K562 (cell line): ENCODE data around the gene PKHD1. TPM values are rescaled to one million over a fixed set of nuclear protein-coding genes. Genes with fewer than 3 reads are reported as not detected.

ENCODE experiments used
- ATAC-seq: fragments of 200-7000 bp; cut with Tn5 transposase; 3 replicates; pipeline ENCODE4 v1.9.1; 2020; ENCODE audit warnings: moderate library complexity
- BruUV-seq: library from RNA; stranded (reverse); fragments of 400-500 nt; replicated peaks from 2 replicates; lab custom pipeline; 2021; lab: Mats Ljungman, UMichigan
- CTCF ChIA-PET: fragments of 300-600 bp; formaldehyde crosslinking; extraction: SDS; loops from one replicate; lab custom pipeline; 2021; ENCODE audit warnings: low intra/inter-chr PET ratio; lab: Yijun Ruan, JAX
- POLR2A ChIA-PET: fragments of 300-600, 350-650 bp; sonication (Branson Sonifier 250); formaldehyde crosslinking; extraction: SDS; loops from one replicate; lab custom pipeline; 2021; ENCODE audit warnings: antibody characterized with exemption, inconsistent platforms; lab: Yijun Ruan, JAX
- DNase-seq, 4 experiments: peaks; one replicate each; pipeline versions ENCODE4 v3.0.0 to v3.0.0-alpha.2; 2011 to 2018; ENCODE audit warnings: low spot score in 3 of 4, mixed read lengths in 3 of 4; ENCODE audit errors: extremely low read depth in 1 of 4
- FAIRE-seq: peaks from 2 replicates; lab custom pipeline; 2011; peaks lifted over from hg19 to GRCh38; lab: Jason Lieb, UNC
- H2AFZ ChIP-seq: 2 replicates; pipeline ENCODE4 v1.6.0; 2011; ENCODE audit warnings: low read depth, low read length, control low read depth, inconsistent platforms
- H3K27ac ChIP-seq: fragments of 200-600 bp; 3 replicates; pipeline ENCODE4 v1.8.0; 2011; ENCODE audit warnings: low read depth, mild to moderate bottlenecking, control low read depth, inconsistent platforms, low read length, moderate library complexity, mixed read lengths; ENCODE audit errors: extremely low read depth
- H3K27me3 ChIP-seq, 2 experiments: fragments of 300-600 bp in 1 of 2; 2 replicates in 1 of 2; 3 replicates in 1 of 2; pipeline versions ENCODE4 v1.6.0 to v1.8.0; 2011; ENCODE audit warnings: inconsistent platforms in 2 of 2, low read length in 2 of 2, mild to moderate bottlenecking in 1 of 2, mixed read lengths in 1 of 2, moderate library complexity in 1 of 2; ENCODE audit not compliant: control insufficient read depth in 2 of 2, insufficient read depth in 2 of 2
- H3K36me3 ChIP-seq: fragments of 300-600 bp; 3 replicates; pipeline ENCODE4 v1.8.0; 2011; ENCODE audit warnings: mild to moderate bottlenecking, low read length, inconsistent platforms; ENCODE audit not compliant: control insufficient read depth, insufficient read depth
- H3K4me1 ChIP-seq, 2 experiments: fragments of 200-600 bp in 1 of 2; replicated peaks in 1 of 2; 2 replicates in 1 of 2; 3 replicates in 1 of 2; pipeline versions ENCODE4 v1.5.1 to v1.8.0; 2011; ENCODE audit warnings: inconsistent platforms in 2 of 2, low read length in 2 of 2, mild to moderate bottlenecking in 1 of 2, mixed read lengths in 1 of 2, moderate library complexity in 1 of 2; ENCODE audit not compliant: control insufficient read depth in 2 of 2, insufficient read depth in 2 of 2
- H3K4me2 ChIP-seq: 2 replicates; pipeline ENCODE4 v1.6.1; 2011; ENCODE audit warnings: low read length, control low read depth, inconsistent platforms, mixed read lengths; ENCODE audit not compliant: insufficient read depth
- H3K4me3 ChIP-seq: fragments of 200-600 bp; sonication (generic), shearing (Covaris generic); 2 replicates; pipeline ENCODE4 v1.5.1; 2016; ENCODE audit warnings: control low read depth, inconsistent platforms
- H3K79me2 ChIP-seq: fragments of 200-600 bp; 3 replicates; pipeline ENCODE4 v1.8.0; 2011; ENCODE audit warnings: low read length, inconsistent platforms; ENCODE audit not compliant: control insufficient read depth, insufficient read depth
- H3K9ac ChIP-seq, 2 experiments: 2 replicates each; pipeline versions ENCODE4 v1.6.0 to v1.6.1; 2011; ENCODE audit warnings: low read depth in 2 of 2, low read length in 2 of 2, control low read depth in 1 of 2, inconsistent platforms in 1 of 2, mild to moderate bottlenecking in 1 of 2, mixed read lengths in 1 of 2; ENCODE audit not compliant: insufficient read depth in 1 of 2
- H3K9me1 ChIP-seq: one replicate; pipeline ENCODE4 v1.6.0; 2011; ENCODE audit warnings: inconsistent platforms, mild to moderate bottlenecking, low read length, moderate library complexity; ENCODE audit not compliant: control insufficient read depth, insufficient read depth
- H3K9me3 ChIP-seq: replicated peaks from 2 replicates; pipeline ENCODE4 v1.5.1; 2011; ENCODE audit warnings: low read depth, low read length, inconsistent platforms; ENCODE audit not compliant: control insufficient read depth, insufficient read depth
- H4K20me1 ChIP-seq: replicated peaks from 2 replicates; pipeline ENCODE4 v1.6.1; 2011; ENCODE audit warnings: low read length, inconsistent platforms, mixed read lengths; ENCODE audit not compliant: control insufficient read depth, insufficient read depth
- BDP1 ChIP-seq: IDR thresholded peaks from 3 replicates; pipeline ENCODE4 v1.6.1; 2011; ENCODE audit not compliant: insufficient read length, insufficient read depth
- DACH1 ChIP-seq: fragments of 450-650 bp; IDR thresholded peaks from 2 replicates; pipeline ENCODE4 v1.6.1; 2018; ENCODE audit not compliant: partially characterized antibody
- FOS ChIP-seq: IDR thresholded peaks from 3 replicates; pipeline ENCODE4 v1.6.1; 2011; ENCODE audit not compliant: insufficient read length; ENCODE audit errors: extremely low read depth
- HLTF ChIP-seq: fragments of 450-650 bp; IDR thresholded peaks from 2 replicates; pipeline ENCODE4 v1.6.1; 2016
- L3MBTL2 ChIP-seq: fragments of 450-650 bp; IDR thresholded peaks from 2 replicates; pipeline ENCODE4 v1.6.1; 2016; ENCODE audit warnings: mild to moderate bottlenecking, moderate library complexity
- PHF20 ChIP-seq: fragments of 450-650 bp; IDR thresholded peaks from 2 replicates; pipeline ENCODE4 v1.6.1; 2018; ENCODE audit not compliant: partially characterized antibody
- RBM34 ChIP-seq: fragments of 200-400 bp; formaldehyde crosslinking; IDR thresholded peaks from 2 replicates; pipeline ENCODE4 v1.6.1; 2018; ENCODE audit warnings: low read length, borderline replicate concordance; ENCODE audit not compliant: insufficient read depth
- STAT5A ChIP-seq: IDR thresholded peaks from 2 replicates; pipeline ENCODE4 v1.6.1; 2012; ENCODE audit warnings: low read length, inconsistent platforms, borderline replicate concordance
- TCFL5 ChIP-seq: fragments of 250-450 bp; sonication (Bioruptor Pico); conservative IDR thresholded peaks from 2 replicates; pipeline ENCODE4 v1.6.1; 2021; ENCODE audit warnings: mild to moderate bottlenecking, moderate library complexity, matching md5 sums
- ZBTB5 ChIP-seq: fragments of 450-650 bp; IDR thresholded peaks from 2 replicates; pipeline ENCODE4 v1.6.1; 2017; ENCODE audit warnings: antibody characterized with exemption
- WGBS: fragments of 100-300 bp; shearing (Covaris generic); methylation state at CpG from one replicate; pipeline ENCODE4 v1.1.6; 2016; ENCODE audit warnings: low coverage, mixed read lengths; ENCODE audit not compliant: insufficient coverage; ENCODE audit errors: missing lambda C conversion rate; 5-methylcytosine and 5-hydroxymethylcytosine counted together
- in situ Hi-C: fragments of 300-500 bp; cut with MboI; formaldehyde crosslinking; loops from 4 replicates; pipeline ENCODE4 v1.15.0; 2018; ENCODE audit warnings: inconsistent platforms, mixed read lengths
- intact Hi-C: fragments of 100-400 bp; cut with micrococcal nuclease; formaldehyde crosslinking; loops from 2 replicates; pipeline ENCODE4 v1.14.2; 2022
- polyA plus RNA-seq, 8 experiments: library from polyadenylated mRNA; depleted of rRNA in 4 of 8; stranded (reverse) in 5 of 8; unstranded in 3 of 8; fragments of >200 nt; fragmentation: Nextera tagmentation in 2 of 8; fragmentation: Illumina TruSeq in 1 of 8; extraction: Ambion mirVana in 2 of 8; extraction: Trizol in 1 of 8; gene quantifications; 2 replicates each; pipeline versions ENCODE4 v1.2.1 to v1.2.3, GENCODE V29; 2011 to 2014; ENCODE audit warnings: inconsistent platforms in 1 of 8, missing spikeins in 1 of 8
- total RNA-seq, 7 experiments: library from RNA; depleted of rRNA in 6 of 7; stranded (reverse); fragments of >200 nt in 6 of 7; fragmentation: Illumina TruSeq in 2 of 7; extraction: Trizol in 2 of 7; gene quantifications; 2 replicates each; pipeline versions ENCODE4 v1.2.1 to v1.2.3, GENCODE V29; 2011 to 2021; ENCODE audit warnings: low replicate concordance in 1 of 7
- TF ChIP-seq, protein P1 (sequence below), 2 experiments: IDR thresholded peaks; 2 replicates each; pipeline ENCODE4 v1.6.1; 2012; ENCODE audit warnings: improper control_type of control experiment in 2 of 2, low read depth in 2 of 2, low read length in 2 of 2, borderline replicate concordance in 1 of 2
- TF ChIP-seq, protein P2 (sequence below): fragments of 450-650 bp; IDR thresholded peaks from 2 replicates; pipeline ENCODE4 v1.6.1; 2017; ENCODE audit warnings: antibody characterized with exemption, mild to moderate bottlenecking
- TF ChIP-seq, protein P3 (sequence below): fragments of 450-650 bp; IDR thresholded peaks from 2 replicates; pipeline ENCODE4 v1.6.1; 2016; ENCODE audit warnings: low read depth, mild to moderate bottlenecking, moderate library complexity

Gene PKHD1
- total and polyA plus RNA-seq, 9 of the 15 experiments (the other 6 are each of a cell fraction or from before 2014, with no cell fraction given): 0.01 to 0.04 (median 0.01) TPM; not detected in 6

GRCh38 chr6:51893366-51893765 lies 194.0 kb downstream of the PKHD1 start (continued):
- TF ChIP-seq TCFL5 (CRISPR knock-in tag) (no peak), L3MBTL2 (no peak), FOS (no peak), STAT5A (no peak)
- TF ChIP-seq, protein P1, sequence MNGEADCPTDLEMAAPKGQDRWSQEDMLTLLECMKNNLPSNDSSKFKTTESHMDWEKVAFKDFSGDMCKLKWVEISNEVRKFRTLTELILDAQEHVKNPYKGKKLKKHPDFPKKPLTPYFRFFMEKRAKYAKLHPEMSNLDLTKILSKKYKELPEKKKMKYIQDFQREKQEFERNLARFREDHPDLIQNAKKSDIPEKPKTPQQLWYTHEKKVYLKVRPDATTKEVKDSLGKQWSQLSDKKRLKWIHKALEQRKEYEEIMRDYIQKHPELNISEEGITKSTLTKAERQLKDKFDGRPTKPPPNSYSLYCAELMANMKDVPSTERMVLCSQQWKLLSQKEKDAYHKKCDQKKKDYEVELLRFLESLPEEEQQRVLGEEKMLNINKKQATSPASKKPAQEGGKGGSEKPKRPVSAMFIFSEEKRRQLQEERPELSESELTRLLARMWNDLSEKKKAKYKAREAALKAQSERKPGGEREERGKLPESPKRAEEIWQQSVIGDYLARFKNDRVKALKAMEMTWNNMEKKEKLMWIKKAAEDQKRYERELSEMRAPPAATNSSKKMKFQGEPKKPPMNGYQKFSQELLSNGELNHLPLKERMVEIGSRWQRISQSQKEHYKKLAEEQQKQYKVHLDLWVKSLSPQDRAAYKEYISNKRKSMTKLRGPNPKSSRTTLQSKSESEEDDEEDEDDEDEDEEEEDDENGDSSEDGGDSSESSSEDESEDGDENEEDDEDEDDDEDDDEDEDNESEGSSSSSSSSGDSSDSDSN (IDR thresholded peaks at IDR 0.05; ENCODE audit: borderline replicate concordance in 1 of 2, low read depth in 2 of 2, low read length in 2 of 2): no peak

DNA sequence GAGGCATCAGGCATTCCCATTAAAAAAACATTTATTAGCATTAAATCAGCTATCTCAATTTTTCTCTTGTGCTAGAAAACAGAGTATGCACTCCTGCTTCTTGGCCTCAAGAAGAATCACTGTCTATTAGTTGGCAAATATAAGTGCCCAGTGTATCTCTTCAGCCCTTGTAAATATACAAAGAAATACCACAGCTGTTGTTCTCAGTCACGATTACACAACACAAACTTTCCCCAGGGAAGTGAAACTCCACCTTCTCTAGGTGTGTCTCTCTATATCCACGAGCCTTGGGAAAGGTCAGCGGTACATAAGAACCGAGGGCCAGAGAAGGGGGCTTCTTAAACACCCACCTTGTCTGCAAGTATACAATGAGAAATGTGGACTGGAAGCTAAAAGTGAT lies 194.7 kb downstream of the PKHD1 start:
- in situ Hi-C loops: no loop called here
- FAIRE-seq: no peak
- no peak for TF ChIP-seq PHF20
- TF ChIP-seq BDP1: no peak
- TF ChIP-seq FOS: no peak
- TF ChIP-seq, protein P2, sequence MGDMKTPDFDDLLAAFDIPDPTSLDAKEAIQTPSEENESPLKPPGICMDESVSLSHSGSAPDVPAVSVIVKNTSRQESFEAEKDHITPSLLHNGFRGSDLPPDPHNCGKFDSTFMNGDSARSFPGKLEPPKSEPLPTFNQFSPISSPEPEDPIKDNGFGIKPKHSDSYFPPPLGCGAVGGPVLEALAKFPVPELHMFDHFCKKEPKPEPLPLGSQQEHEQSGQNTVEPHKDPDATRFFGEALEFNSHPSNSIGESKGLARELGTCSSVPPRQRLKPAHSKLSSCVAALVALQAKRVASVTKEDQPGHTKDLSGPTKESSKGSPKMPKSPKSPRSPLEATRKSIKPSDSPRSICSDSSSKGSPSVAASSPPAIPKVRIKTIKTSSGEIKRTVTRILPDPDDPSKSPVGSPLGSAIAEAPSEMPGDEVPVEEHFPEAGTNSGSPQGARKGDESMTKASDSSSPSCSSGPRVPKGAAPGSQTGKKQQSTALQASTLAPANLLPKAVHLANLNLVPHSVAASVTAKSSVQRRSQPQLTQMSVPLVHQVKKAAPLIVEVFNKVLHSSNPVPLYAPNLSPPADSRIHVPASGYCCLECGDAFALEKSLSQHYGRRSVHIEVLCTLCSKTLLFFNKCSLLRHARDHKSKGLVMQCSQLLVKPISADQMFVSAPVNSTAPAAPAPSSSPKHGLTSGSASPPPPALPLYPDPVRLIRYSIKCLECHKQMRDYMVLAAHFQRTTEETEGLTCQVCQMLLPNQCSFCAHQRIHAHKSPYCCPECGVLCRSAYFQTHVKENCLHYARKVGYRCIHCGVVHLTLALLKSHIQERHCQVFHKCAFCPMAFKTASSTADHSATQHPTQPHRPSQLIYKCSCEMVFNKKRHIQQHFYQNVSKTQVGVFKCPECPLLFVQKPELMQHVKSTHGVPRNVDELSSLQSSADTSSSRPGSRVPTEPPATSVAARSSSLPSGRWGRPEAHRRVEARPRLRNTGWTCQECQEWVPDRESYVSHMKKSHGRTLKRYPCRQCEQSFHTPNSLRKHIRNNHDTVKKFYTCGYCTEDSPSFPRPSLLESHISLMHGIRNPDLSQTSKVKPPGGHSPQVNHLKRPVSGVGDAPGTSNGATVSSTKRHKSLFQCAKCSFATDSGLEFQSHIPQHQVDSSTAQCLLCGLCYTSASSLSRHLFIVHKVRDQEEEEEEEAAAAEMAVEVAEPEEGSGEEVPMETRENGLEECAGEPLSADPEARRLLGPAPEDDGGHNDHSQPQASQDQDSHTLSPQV: no peak
- TF ChIP-seq HLTF: no peak
- TF ChIP-seq DACH1: no peak
- TF ChIP-seq RBM34: no peak
- TF ChIP-seq ZBTB5: no peak
- TF ChIP-seq, protein P3, sequence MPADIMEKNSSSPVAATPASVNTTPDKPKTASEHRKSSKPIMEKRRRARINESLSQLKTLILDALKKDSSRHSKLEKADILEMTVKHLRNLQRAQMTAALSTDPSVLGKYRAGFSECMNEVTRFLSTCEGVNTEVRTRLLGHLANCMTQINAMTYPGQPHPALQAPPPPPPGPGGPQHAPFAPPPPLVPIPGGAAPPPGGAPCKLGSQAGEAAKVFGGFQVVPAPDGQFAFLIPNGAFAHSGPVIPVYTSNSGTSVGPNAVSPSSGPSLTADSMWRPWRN: no peak

More for the DNA sequence above, 194.7 kb downstream of the PKHD1 start:
- DNase-seq: no peak
- intact Hi-C loops: no loop called here
- 0% methylated on average over 4 of the region's 4 CpGs for WGBS
- Histone ChIP-seq H3K9ac (no peak overlapping the region), H3K9me1 (no peaks in the 10 kb centered on the region), H4K20me1 (no peaks in the 10 kb centered on the region), H3K4me1 (no peaks in the 10 kb centered on the region), H3K27me3 (no peaks in the 10 kb centered on the region; a peak in 1 of 5 replicates), H3K4me3 (no peak overlapping the region), H3K9me3 (no peaks in the 10 kb centered on the region), H2AFZ (no peak overlapping the region), H3K36me3 (no peaks in the 10 kb centered on the region), H3K27ac (no peak overlapping the region), H3K4me2 (no peak overlapping the region), H3K79me2 (no peaks in the 10 kb centered on the region)
- ChIA-PET CTCF (no interaction called here), POLR2A (interaction anchor here (0.6 to 1.3 kb wide), 2 partner anchors 42 to 398 kb away, joined by 3 read pairs; no protein-coding TSS in a partner anchor)
- no TSS peak for BruUV-seq
- ATAC-seq: no peak
